GM19468 (cell line): ENCODE data around the gene CD36.

Experiments used
- ATAC-seq: cut with Tn5 transposase; IDR thresholded peaks from one replicate; pipeline ENCODE4 v1.9.1; 2021; ENCODE audit warnings: mild to moderate bottlenecking, moderate library complexity, moderate number of reproducible peaks; ENCODE audit not compliant: unreplicated experiment; ENCODE audit errors: extremely low read depth

The CD36 gene

GRCh38 chr7:80623503-80624252 is 14.8 kb upstream of the CD36 start:
- no peak for ATAC-seq

DNA sequence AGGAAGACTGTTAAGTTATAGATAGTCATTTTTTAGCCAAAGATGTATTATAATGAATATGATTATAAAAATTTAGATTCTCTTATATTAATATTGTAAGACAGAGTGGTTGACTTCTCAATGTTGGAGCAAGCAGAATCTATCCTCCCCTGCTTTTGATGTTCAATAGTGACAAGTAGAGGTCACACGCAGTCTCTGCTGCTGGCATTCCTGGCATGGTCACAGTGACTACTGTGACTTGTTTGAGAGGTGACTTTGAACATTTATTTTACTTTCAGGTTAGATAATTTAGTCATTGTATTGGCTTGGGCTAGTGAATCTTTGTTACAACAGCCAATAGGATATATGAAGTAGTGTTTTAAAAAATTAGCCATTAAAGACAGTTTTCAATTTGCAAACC is 13.7 kb upstream of the CD36 start:
- no peak for ATAC-seq

- ATAC-seq = no peak
These were observed 9.4 kb upstream of the CD36 start for GRCh38 chr7:80629023-80629422.

DNA sequence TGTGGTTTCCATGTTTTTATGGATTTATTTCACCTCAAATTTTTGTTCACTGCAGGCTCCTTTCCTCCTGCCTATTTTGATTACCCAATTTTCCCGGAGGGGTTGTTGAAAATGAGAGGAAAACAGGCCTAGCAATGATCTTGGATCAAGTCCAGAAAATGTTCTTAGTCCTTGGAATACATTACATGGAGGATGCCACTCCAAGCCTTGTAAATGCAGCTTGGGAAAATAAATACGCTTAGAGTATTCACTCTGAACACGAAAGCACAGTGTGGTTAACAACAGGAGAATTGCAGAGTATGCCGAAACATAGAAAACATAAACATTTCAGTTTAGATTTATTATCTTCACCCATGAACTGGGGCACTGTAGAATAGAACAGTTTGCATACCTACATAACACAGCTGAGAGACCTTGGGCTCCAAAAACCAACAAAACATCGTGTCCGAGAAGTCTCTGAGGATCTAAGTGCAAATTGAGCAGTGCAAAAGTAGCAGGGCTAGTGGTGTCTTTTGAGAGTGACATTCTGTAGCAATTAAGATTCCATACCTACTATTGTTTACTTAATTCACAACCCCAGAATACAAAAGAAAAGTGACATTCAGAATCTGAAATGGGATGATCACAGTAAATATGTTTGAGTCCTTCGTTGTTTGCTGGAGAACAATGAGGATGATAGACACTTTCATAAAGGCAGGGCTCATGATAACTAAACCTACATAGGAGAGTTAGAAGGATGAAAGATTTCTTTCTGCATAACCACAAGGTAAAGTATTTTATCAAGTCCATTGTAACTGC is 7.6 kb upstream of the CD36 start:
- ATAC-seq = no peak

GRCh38 chr7:80631421-80631820 is 7.0 kb upstream of the CD36 start:
- ATAC-seq = no peak

GRCh38 chr7:80632139-80632538 is 6.3 kb upstream of the CD36 start:
- ATAC-seq = no peak

DNA sequence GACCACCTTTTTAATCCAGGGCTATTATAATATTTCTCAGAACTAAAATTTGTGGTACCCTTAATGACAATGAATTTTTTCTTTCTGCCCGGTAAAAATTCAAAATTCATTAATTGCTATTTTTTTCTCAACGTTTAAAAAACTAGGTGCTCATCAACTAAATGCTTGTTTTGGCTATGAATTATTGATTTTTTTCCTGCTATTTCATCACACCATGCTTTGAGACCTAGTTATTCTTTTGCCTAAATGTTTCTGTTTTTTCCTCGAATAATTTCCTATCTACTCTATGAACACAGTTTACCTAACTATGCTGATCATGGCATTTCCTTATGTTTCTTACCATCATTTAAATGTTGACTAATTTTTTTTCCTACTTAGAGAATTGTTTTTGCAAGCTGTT is 5.6 kb upstream of the CD36 start:
- ATAC-seq = no peak

GRCh38 chr7:80634505-80634904 is 3.9 kb upstream of the CD36 start:
- no peak for ATAC-seq

DNA sequence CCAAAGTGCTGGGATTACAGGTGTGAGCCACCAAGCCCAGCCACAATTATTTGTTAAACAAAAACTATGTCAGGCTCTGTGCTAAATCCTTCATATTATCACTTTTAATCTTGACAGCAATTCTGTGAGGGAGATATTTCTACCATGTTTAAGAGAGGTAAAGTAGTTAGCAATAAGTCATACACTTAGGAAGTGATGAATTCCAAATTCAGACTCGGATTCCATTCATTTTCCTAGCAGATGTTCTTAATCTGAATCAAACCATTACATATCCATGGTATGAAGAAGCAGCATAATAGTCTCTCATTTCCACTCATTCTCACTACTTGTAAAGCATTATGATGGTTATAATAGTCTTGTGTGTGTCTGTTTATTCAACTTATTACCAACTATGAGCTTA is 2.9 kb upstream of the CD36 start:
- no peak for ATAC-seq

DNA sequence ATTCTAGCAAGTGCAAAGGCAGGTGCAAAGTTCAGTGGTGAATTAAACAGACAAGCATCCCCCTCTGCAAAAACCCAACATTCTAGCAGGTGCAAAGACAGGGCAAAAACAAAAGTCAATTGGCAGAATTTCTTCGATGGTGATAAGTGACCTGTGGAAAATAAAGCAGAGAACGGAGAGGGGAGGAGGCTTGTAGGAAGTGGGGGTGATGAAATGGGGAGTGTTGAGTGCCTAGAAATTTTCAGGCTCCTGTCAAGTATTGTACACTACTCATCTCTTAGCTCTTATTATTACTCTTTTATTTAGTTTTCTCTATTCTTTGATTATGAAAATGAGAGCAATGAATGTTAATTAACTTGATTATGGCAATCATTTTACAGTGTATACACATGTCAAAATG is 2.4 kb upstream of the CD36 start:
- no peak for ATAC-seq

DNA sequence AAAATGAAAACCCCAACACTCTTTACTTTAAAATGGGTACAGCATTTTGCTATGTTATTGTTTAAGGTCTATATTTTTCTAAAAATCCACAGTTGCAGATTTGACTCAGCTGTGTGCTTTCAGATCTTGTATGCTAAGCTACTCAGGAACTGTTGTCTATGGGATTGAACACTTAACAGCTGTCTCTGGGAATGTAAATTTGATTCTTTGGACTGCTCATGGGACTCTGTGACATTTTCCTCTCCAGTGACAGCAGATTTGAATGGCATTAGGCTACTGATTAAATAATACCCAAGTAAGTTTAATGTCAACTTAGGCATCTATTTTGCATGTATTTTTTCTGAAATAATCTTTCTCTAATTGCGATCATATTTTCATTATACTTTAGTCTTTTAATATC is 1.7 kb upstream of the CD36 start:
- no peak for ATAC-seq

GRCh38 chr7:80637454-80637853 is 988 bp upstream of the CD36 start:
- no peak for ATAC-seq

DNA sequence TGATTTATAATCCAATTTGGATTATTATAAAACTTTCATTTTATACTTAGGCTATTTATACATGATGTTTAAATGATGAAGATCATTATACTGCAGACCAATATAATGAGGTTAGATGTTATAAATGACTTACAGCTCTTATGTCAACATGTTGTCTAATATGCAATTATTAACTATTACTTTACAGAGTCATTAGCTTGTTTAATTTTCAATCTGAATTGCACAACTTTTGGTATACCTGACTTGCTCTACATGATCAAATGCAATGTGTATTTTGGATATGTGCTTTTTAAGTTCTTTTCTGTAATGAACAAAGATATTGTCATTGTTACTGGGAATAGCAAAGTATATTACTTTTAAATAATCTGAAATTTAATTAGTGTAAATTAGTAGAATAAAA is 569 bp downstream of the CD36 start:
- no peak for ATAC-seq

- ATAC-seq = no peak
These were observed 2.4 kb downstream of the CD36 start for GRCh38 chr7:80640846-80641245.

- ATAC-seq = no peak
These were observed 3.1 kb downstream of the CD36 start for GRCh38 chr7:80641548-80641947.

DNA sequence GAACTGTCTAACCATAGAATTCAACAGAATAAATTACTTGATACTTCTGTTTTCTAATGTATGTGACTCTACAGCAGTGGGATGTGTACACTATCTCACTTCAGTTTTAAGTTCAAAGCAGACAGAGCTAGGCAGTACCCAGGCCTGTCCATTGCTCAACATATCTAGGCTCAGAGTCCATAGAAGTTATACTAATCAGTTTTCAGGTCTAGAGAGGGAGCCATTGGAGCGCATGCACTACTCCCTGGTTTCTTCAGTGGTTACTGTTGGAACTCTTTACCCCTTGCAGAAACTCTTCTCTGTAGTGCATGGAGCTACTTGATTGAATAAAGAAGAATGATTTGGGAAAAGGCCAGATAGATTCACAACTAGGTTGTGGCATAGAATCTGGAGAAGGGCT is 4.4 kb downstream of the CD36 start:
- ATAC-seq = no peak

DNA sequence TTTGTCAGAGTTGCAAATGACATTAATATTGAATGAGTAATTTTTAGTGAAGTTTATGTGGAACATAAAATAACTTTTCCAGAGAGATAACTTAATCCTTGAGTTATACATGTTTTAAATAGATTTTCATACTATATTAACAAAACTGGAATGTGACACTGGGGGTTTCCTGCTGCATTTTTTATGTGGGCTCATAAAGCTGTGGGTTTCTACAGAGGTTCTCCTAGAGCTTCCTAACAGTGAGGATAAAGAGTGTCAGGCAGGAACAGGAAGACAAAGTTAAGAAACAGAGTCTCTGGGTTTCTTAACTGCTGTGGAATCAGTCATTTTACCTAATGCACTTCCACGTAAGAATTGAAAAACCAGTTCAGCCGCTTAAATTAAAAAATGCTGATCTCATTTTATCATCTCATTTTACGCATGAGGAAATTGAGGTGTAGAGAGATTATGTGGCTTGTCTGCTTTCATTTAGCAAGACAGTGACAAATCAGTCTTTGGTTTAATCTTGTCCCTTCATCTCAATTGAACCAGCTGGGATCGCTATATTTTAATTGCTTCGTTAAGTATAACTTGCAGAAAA is 5.0 kb downstream of the CD36 start:
- ATAC-seq = no peak

DNA sequence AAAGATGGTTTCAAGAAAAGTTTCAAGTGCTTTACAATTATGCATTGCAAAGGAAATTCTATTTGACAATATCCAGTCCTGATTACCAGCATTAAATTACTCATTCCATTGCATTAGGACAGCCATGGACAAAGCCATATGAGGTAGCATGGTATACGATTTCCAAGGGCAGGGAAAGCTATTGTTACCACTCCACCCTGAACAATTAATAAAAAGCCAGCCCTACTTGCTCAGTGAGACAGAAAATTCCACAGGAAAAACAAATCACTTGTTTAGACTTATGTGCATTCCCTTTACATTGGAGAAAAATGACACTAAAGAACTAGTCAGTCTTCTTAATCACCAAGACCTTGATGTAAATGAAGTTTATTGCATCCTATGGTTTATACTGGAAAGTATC is 5.6 kb downstream of the CD36 start:
- ATAC-seq = no peak

DNA sequence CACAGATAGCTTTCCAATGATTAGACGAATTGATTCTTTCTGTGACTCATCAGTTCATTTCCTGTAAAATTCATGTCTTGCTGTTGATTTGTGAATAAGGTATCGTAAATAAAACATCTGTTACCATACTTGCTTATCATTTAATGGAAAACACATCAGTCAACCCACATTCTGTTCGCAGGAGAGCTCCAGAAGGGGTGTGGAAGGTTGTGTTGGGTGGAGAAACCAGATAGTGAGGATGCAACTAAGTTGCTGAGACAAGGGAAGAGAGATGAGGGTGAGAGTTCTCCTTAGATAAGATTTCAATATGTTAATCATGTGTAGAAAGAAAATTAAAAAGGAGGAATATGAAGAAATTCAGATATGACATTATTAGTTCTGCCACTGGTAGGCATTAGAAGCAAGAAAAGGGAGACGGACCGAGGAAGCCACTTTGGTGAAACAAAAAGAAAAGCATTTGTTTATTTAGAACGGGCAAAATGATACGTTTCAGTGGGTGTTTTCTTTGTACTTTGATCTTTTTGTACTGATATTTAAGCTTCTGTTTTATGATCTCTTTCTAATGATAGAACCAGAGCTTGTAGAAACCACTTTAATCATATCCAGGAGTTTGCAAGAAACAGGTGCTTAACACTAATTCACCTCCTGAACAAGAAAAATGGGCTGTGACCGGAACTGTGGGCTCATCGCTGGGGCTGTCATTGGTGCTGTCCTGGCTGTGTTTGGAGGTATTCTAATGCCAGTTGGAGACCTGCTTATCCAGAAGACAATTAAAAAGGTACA is 7.8 kb downstream of the CD36 start:
- no peak for ATAC-seq

- ATAC-seq = no peak
These were observed 9.0 kb downstream of the CD36 start for GRCh38 chr7:80647436-80647835.
